SK-N-SH treated with all-trans-retinoic acid at 6 μM for 48 hours (cell line): ENCODE data around the gene ZRSR2.

Source experiments
- ATAC-seq: fragments of 200-7000 bp; cut with Tn5 transposase; 3 replicates; pipeline ENCODE4 v1.9.1; 2020; ENCODE audit warnings: mild to moderate bottlenecking, moderate library complexity
- ARNTL ChIP-seq: fragments of 450-650 bp; formaldehyde crosslinking; IDR thresholded peaks from 2 replicates; pipeline ENCODE4 v1.5.0; 2020; ENCODE audit warnings: low read depth, mild to moderate bottlenecking, moderate library complexity, borderline replicate concordance
- BACH2 ChIP-seq: fragments of 250-450 bp; sonication (Bioruptor Pico); IDR thresholded peaks from 2 replicates; pipeline ENCODE4 v1.9.0; 2021; ENCODE audit warnings: mild to moderate bottlenecking, borderline replicate concordance
- GLIS3 ChIP-seq: fragments of 250-450 bp; sonication (Bioruptor Pico); IDR thresholded peaks from 2 replicates; pipeline ENCODE4 v1.5.0; 2020; ENCODE audit warnings: mild to moderate bottlenecking, moderate library complexity
- ISL1 ChIP-seq: fragments of 250-450 bp; sonication (Bioruptor Pico); IDR thresholded peaks from 2 replicates; pipeline ENCODE4 v2.1.2; 2022; ENCODE audit warnings: mild to moderate bottlenecking, moderate library complexity
- OSR1 ChIP-seq: fragments of 250-450 bp; sonication (Bioruptor Pico); IDR thresholded peaks from 2 replicates; pipeline ENCODE4 v1.8.0; 2022; ENCODE audit warnings: moderate library complexity, mild to moderate bottlenecking, inconsistent platforms
- PPARA ChIP-seq: fragments of 250-450 bp; sonication (Bioruptor Pico); IDR thresholded peaks from 2 replicates; pipeline ENCODE4 v1.5.0; 2020; ENCODE audit warnings: mild to moderate bottlenecking, borderline replicate concordance
- RARB ChIP-seq: fragments of 250-450 bp; sonication (Bioruptor Pico); IDR thresholded peaks from 2 replicates; pipeline ENCODE4 v1.8.0; 2021; ENCODE audit warnings: mild to moderate bottlenecking, moderate library complexity
- SNAI2 ChIP-seq: fragments of 250-450 bp; sonication (Bioruptor Pico); IDR thresholded peaks from 2 replicates; pipeline ENCODE4 v1.5.0; 2020; ENCODE audit warnings: mild to moderate bottlenecking, moderate library complexity
- TCF4 ChIP-seq: fragments of 250-450 bp; sonication (Bioruptor Pico); IDR thresholded peaks from 2 replicates; pipeline ENCODE4 v1.8.0; 2021; ENCODE audit warnings: mild to moderate bottlenecking, moderate library complexity, borderline replicate concordance
- TOX ChIP-seq: fragments of 250-450 bp; sonication (Bioruptor Pico); IDR thresholded peaks from 2 replicates; pipeline ENCODE4 v1.8.0; 2021; ENCODE audit warnings: mild to moderate bottlenecking, moderate library complexity, borderline replicate concordance
- ZC3H10 ChIP-seq: fragments of 250-450 bp; sonication (Bioruptor Pico); IDR thresholded peaks from 2 replicates; pipeline ENCODE4 v1.5.1; 2021; ENCODE audit warnings: mild to moderate bottlenecking, moderate library complexity
- ZFP3 ChIP-seq: fragments of 250-450 bp; sonication (Bioruptor Pico); IDR thresholded peaks from 2 replicates; pipeline ENCODE4 v1.5.0; 2020; ENCODE audit warnings: mild to moderate bottlenecking, moderate library complexity
- ZFP30 ChIP-seq: fragments of 450-650 bp; formaldehyde crosslinking; IDR thresholded peaks from 2 replicates; pipeline ENCODE4 v1.5.0; 2022; ENCODE audit warnings: mild to moderate bottlenecking, moderate library complexity
- ZNF565 ChIP-seq: fragments of 450-650 bp; formaldehyde crosslinking; conservative IDR thresholded peaks from 2 replicates; pipeline ENCODE4 v1.5.0; 2020; ENCODE audit warnings: low read depth, mild to moderate bottlenecking, moderate library complexity
- ZNF70 ChIP-seq: fragments of 450-650 bp; formaldehyde crosslinking; IDR thresholded peaks from 2 replicates; pipeline ENCODE4 v1.5.0; 2020; ENCODE audit warnings: mild to moderate bottlenecking, moderate library complexity
- ZNF8 ChIP-seq: fragments of 450-650 bp; formaldehyde crosslinking; IDR thresholded peaks from 2 replicates; pipeline ENCODE4 v1.5.0; 2020; ENCODE audit warnings: mild to moderate bottlenecking, moderate library complexity
- TF ChIP-seq, protein P1 (sequence below): fragments of 250-450 bp; sonication (Bioruptor Pico); IDR thresholded peaks from 2 replicates; pipeline ENCODE4 v1.5.1; 2020; ENCODE audit warnings: low read depth, mild to moderate bottlenecking, moderate library complexity
- TF ChIP-seq, protein P2 (sequence below): fragments of 250-450 bp; sonication (Bioruptor Pico); IDR thresholded peaks from 2 replicates; pipeline ENCODE4 v1.5.1; 2021; ENCODE audit warnings: mild to moderate bottlenecking, moderate library complexity
- TF ChIP-seq, protein P3 (sequence below): fragments of 250-450 bp; sonication (Bioruptor Pico); IDR thresholded peaks from 2 replicates; pipeline ENCODE4 v1.5.0; 2020; ENCODE audit warnings: mild to moderate bottlenecking, moderate library complexity
- TF ChIP-seq, protein P4 (sequence below): fragments of 250-450 bp; sonication (Bioruptor Pico); IDR thresholded peaks from 2 replicates; pipeline ENCODE4 v1.8.0; 2020; ENCODE audit warnings: mild to moderate bottlenecking, moderate library complexity, borderline replicate concordance
- TF ChIP-seq, protein P5 (sequence below): fragments of 250-450 bp; sonication (Bioruptor Pico); IDR thresholded peaks from 2 replicates; pipeline ENCODE4 v1.8.0; 2021; ENCODE audit warnings: low read depth, mild to moderate bottlenecking, moderate library complexity, borderline replicate concordance

Gene ZRSR2

DNA sequence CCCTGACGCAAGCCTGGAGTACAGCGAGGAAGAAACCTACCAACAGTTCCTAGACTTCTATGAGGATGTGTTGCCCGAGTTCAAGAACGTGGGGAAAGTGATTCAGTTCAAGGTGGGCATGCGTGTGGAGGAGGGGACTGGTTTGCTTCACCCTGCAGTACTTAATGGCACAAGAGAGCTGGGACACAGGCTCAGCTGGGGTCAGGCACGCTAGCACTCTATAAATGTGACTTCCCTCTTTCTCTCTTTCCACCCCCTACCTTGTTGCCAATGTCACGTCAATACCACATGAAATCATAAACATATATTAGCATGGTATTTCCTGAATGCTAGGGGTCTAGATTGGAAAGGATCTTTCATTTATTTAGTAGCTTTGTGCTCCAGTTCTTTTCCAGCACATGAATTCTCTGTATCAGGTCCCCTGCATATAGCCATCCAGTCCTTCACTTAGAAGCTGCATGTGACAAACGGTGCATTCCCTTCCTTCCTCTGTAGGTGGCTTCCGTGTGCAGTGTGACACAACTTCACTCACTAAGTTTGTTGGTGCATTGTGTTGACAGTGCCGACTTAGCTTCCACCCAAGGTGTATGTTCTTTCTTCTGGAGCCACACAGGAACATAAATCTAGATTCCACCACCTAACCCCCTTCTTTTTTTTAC lies 25.6 kb downstream of the ZRSR2 start:
- no peak for TF ChIP-seq ISL1
- TF ChIP-seq ZNF70 (CRISPR knock-in tag) = no peak
- no peak for TF ChIP-seq PPARA (CRISPR knock-in tag)
- TF ChIP-seq OSR1 (CRISPR knock-in tag) = no peak
- no peak for TF ChIP-seq ZNF565 (CRISPR knock-in tag)
- TF ChIP-seq, protein P1, sequence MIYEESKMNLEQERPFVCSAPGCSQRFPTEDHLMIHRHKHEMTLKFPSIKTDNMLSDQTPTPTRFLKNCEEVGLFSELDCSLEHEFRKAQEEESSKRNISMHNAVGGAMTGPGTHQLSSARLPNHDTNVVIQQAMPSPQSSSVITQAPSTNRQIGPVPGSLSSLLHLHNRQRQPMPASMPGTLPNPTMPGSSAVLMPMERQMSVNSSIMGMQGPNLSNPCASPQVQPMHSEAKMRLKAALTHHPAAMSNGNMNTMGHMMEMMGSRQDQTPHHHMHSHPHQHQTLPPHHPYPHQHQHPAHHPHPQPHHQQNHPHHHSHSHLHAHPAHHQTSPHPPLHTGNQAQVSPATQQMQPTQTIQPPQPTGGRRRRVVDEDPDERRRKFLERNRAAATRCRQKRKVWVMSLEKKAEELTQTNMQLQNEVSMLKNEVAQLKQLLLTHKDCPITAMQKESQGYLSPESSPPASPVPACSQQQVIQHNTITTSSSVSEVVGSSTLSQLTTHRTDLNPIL = no peak
- no peak for TF ChIP-seq ARNTL (CRISPR knock-in tag)
- no peak for TF ChIP-seq RARB (CRISPR knock-in tag)
- TF ChIP-seq TCF4 (CRISPR knock-in tag) = no peak
- TF ChIP-seq, protein P2, sequence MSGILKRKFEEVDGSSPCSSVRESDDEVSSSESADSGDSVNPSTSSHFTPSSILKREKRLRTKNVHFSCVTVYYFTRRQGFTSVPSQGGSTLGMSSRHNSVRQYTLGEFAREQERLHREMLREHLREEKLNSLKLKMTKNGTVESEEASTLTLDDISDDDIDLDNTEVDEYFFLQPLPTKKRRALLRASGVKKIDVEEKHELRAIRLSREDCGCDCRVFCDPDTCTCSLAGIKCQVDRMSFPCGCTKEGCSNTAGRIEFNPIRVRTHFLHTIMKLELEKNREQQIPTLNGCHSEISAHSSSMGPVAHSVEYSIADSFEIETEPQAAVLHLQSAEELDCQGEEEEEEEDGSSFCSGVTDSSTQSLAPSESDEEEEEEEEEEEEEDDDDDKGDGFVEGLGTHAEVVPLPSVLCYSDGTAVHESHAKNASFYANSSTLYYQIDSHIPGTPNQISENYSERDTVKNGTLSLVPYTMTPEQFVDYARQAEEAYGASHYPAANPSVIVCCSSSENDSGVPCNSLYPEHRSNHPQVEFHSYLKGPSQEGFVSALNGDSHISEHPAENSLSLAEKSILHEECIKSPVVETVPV (CRISPR knock-in tag) = no peak
- TF ChIP-seq ZNF8 = no peak
- no peak for TF ChIP-seq ZC3H10 (CRISPR knock-in tag)
- TF ChIP-seq, protein P3, sequence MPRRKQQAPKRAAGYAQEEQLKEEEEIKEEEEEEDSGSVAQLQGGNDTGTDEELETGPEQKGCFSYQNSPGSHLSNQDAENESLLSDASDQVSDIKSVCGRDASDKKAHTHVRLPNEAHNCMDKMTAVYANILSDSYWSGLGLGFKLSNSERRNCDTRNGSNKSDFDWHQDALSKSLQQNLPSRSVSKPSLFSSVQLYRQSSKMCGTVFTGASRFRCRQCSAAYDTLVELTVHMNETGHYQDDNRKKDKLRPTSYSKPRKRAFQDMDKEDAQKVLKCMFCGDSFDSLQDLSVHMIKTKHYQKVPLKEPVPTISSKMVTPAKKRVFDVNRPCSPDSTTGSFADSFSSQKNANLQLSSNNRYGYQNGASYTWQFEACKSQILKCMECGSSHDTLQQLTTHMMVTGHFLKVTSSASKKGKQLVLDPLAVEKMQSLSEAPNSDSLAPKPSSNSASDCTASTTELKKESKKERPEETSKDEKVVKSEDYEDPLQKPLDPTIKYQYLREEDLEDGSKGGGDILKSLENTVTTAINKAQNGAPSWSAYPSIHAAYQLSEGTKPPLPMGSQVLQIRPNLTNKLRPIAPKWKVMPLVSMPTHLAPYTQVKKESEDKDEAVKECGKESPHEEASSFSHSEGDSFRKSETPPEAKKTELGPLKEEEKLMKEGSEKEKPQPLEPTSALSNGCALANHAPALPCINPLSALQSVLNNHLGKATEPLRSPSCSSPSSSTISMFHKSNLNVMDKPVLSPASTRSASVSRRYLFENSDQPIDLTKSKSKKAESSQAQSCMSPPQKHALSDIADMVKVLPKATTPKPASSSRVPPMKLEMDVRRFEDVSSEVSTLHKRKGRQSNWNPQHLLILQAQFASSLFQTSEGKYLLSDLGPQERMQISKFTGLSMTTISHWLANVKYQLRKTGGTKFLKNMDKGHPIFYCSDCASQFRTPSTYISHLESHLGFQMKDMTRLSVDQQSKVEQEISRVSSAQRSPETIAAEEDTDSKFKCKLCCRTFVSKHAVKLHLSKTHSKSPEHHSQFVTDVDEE (CRISPR knock-in tag) = no peak
- TF ChIP-seq, protein P4, sequence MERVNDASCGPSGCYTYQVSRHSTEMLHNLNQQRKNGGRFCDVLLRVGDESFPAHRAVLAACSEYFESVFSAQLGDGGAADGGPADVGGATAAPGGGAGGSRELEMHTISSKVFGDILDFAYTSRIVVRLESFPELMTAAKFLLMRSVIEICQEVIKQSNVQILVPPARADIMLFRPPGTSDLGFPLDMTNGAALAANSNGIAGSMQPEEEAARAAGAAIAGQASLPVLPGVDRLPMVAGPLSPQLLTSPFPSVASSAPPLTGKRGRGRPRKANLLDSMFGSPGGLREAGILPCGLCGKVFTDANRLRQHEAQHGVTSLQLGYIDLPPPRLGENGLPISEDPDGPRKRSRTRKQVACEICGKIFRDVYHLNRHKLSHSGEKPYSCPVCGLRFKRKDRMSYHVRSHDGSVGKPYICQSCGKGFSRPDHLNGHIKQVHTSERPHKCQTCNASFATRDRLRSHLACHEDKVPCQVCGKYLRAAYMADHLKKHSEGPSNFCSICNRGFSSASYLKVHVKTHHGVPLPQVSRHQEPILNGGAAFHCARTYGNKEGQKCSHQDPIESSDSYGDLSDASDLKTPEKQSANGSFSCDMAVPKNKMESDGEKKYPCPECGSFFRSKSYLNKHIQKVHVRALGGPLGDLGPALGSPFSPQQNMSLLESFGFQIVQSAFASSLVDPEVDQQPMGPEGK = no peak
- TF ChIP-seq TOX (CRISPR knock-in tag) = no peak
- TF ChIP-seq GLIS3 (CRISPR knock-in tag) = no peak
- TF ChIP-seq ZFP30 (CRISPR knock-in tag) = no peak
- ATAC-seq = peak; percentile 88

DNA sequence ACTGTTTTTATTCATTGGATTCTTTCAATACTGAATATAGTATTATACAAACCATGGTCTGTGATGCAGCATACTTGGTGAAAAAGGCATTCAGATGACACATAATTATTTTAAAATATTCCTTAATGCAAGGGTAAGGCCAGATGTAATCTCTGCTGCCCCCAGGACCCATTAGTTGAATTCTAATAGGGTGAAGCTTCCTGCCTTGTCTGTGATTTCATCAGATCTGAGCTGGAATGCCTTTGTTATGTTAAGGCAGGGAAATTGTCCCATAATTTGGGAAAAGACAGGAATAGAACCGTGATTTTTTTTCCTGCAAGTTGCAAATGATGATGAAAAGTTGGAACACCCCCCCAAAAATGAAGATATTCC lies 26.1 kb downstream of the ZRSR2 start:
- no peak for TF ChIP-seq ZFP30 (CRISPR knock-in tag)
- no peak for TF ChIP-seq ARNTL (CRISPR knock-in tag)
- TF ChIP-seq ZNF70 (CRISPR knock-in tag) = no peak
- TF ChIP-seq RARB (CRISPR knock-in tag) = no peak
- TF ChIP-seq TOX (CRISPR knock-in tag) = no peak
- TF ChIP-seq, protein P5, sequence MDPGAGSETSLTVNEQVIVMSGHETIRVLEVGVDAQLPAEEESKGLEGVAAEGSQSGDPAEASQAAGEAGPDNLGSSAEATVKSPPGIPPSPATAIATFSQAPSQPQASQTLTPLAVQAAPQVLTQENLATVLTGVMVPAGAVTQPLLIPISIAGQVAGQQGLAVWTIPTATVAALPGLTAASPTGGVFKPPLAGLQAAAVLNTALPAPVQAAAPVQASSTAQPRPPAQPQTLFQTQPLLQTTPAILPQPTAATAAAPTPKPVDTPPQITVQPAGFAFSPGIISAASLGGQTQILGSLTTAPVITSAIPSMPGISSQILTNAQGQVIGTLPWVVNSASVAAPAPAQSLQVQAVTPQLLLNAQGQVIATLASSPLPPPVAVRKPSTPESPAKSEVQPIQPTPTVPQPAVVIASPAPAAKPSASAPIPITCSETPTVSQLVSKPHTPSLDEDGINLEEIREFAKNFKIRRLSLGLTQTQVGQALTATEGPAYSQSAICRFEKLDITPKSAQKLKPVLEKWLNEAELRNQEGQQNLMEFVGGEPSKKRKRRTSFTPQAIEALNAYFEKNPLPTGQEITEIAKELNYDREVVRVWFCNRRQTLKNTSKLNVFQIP = no peak
- no peak for ATAC-seq

DNA sequence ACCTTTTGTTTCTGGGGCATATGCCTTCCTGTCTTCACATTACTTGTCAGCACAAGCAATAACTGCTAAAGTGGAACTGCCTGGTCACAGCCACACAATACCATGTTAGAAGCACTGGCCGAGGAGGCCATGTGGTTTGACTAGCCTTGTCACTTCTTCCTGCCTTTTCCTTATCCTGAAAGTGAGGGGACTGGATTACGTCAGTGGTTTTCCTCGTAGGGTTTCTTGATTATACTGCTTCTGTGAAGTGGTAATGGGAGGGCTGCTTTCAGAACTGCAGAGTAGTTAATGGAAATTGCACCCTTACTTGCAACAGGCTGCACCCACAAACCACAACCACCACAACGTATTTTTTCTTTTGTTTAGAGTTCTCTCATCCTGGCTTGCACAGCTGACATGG lies 26.6 kb downstream of the ZRSR2 start:
- ATAC-seq = no peak
- no peak for TF ChIP-seq TOX (CRISPR knock-in tag)
- TF ChIP-seq ZFP30 (CRISPR knock-in tag) = no peak
- TF ChIP-seq BACH2 (CRISPR knock-in tag) = no peak
- TF ChIP-seq ZNF8 = no peak
- no peak for TF ChIP-seq ZFP3 (CRISPR knock-in tag)
- TF ChIP-seq ZNF565 (CRISPR knock-in tag) = no peak
- no peak for TF ChIP-seq SNAI2 (CRISPR knock-in tag)
- TF ChIP-seq RARB (CRISPR knock-in tag) = no peak
